Measurements from ENCODE around the gene PIM3.
A peak's percentile ranks its signal among the peaks of the same experiment; 100 is the strongest.

PIM3 gene

GRCh38 chr22:49928555-49929210 is 31.9 kb upstream of the PIM3 start:
- no peak for DNase-seq

GRCh38 chr22:49929211-49929979 is 31.2 kb upstream of the PIM3 start:
- peak; percentile 0 for DNase-seq

- no peak for DNase-seq
Measured at GRCh38 chr22:49929994-49930575, 30.5 kb upstream of the PIM3 start.

DNA sequence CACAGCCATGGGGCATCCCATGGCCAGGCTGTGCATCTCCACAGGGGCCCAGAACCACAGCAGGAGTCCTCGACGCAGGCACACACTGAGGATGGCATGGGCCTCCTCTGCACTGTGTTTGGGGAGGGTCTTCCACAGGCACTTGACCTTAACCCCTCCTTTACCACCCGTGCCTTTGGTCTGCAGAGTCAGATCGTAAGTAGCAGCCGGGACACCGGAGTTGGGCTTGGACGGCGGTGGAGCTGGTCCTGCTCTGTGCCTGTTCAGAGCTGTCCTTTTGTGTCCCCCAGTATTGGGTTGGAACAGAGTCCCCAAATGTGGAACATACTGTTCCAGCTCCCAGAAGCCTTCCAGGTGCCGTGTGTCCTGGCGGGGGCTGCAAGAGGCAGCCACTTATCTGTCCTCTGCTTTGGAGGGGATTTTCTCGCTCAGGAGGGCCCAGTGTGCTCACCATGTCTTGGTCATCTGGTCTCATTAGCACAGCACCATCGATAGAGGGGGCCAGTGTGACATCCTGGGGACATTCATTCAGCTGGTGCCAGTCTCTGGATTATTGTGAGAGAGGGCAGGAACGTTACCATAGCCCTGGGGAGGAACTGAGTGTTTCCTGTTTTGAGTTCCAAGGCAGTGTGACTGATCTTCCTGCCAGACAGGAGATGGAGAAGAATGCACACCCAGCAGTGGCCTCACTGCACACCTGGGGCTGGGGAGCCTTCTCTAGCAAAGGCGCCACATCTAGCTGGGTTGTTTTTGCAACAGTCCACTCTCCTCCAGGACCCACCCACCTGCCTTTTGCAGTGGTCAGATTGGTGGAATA is 29.8 kb upstream of the PIM3 start:
- peak; percentile 20 for DNase-seq

GRCh38 chr22:49933236-49934159 is 27.1 kb upstream of the PIM3 start:
- DNase-seq = no peak

- no peak for DNase-seq
Measured at GRCh38 chr22:49934160-49934890, 26.2 kb upstream of the PIM3 start.

GRCh38 chr22:49934891-49935557 is 25.5 kb upstream of the PIM3 start:
- DNase-seq = no peak

DNA sequence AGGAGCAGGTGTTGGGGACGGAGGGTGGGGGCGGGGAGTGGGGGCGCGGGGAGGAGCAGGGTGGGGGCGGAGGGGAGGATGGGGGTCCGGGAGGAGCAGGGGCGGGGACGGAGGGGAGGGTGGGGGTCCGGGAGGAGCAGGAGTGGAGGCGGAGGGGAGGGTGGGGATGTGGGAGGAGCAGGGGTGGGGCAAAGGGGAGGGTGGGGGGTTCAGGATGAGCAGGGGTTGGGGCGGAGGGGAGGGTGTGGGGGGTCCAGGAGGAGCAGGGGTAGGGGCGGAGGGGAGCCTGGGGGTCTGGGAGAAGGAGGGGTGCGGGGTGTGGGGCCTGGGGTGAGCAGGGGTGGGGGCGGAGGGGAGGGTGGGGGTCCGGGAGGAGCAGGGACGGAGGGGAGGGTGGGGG is 25.0 kb upstream of the PIM3 start:
- DNase-seq = no peak

DNA sequence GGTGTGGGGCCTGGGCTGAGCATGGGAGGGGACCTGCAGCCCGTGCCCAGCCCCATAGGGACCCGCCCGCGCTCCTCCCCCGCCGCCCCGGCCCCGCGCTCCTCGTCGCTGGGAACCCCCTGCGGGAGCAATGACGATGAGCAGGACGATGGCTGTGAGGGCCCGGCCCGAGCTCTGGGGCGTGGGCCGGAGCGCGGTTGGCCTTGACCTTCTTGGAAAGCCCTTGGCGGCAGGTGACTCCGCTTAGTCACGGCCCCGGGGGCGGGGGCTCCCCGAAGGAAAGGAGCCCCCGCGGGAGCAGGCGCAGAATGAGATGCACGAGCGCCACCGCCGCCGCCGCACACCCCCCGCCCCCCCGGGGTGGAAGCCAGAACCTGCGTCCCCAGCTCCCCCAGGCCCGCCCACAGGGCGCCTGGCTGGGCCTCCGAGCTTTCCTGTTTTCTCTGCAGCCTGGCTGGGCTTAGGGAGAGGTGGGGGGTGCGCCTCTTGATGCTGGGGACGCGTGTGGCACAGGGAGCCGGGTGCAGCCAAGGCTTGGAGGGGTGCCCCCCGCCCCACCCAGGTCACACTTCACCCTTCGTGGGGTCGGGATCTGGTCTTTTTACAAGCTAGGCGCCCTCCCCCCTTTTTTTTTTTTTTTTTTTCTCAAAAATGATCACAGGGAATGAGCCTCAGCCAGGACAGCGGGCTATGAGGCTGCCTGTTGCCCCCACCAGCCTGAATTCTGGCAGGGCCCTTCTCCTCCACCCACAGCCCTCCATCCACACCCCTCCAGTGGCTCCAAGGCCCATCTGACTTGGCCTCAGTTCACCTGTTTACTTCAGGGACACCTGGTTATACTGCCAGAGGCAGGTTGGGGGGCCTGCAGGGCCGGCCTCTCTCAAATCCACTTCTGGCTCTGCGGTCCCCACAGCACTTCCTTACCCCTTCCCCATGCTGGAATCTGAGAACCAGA is 24.3 kb upstream of the PIM3 start:
- DNase-seq = peak; percentile 45

DNA sequence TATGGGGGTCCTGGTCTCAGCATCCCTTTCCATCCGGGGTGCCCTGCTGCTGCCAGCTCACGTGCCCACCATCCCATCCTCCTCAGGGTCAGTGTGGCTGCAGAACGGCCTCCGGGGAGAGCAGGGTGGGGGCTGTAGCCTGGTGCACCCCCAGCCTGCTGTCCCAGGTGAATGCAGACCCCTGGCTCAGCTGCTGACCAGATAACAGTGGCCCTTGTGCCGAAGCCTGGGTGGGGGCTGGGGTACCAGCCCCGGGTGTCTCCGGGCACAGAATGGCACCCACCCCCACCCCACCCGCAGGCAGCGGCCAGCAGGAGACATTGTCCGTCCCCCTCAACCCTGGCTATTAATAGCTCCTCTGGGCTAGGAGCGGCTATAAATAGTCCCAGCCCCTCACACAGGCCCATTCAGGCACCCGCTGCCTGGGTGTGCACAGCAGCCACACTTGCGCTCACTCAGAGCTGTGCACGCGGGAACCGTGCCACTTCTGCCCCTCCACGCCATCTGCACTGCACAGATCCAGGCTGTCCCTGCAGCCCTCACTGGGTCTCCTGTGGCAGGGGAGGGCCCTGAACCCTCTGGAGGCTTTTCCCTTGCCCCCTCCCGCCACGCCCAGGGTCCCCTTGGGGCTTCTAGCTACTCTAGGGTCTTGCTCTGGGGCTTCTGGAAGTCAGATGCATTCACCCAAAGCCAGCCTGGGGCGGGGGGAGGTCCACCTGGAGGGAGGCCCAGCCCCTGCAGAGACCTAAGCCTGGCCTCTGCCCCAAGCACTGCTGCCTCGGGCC is 23.4 kb upstream of the PIM3 start:
- DNase-seq = no peak

GRCh38 chr22:49937758-49938564 is 22.6 kb upstream of the PIM3 start:
- no peak for DNase-seq

GRCh38 chr22:49938565-49939136 is 21.9 kb upstream of the PIM3 start:
- DNase-seq = no peak

DNA sequence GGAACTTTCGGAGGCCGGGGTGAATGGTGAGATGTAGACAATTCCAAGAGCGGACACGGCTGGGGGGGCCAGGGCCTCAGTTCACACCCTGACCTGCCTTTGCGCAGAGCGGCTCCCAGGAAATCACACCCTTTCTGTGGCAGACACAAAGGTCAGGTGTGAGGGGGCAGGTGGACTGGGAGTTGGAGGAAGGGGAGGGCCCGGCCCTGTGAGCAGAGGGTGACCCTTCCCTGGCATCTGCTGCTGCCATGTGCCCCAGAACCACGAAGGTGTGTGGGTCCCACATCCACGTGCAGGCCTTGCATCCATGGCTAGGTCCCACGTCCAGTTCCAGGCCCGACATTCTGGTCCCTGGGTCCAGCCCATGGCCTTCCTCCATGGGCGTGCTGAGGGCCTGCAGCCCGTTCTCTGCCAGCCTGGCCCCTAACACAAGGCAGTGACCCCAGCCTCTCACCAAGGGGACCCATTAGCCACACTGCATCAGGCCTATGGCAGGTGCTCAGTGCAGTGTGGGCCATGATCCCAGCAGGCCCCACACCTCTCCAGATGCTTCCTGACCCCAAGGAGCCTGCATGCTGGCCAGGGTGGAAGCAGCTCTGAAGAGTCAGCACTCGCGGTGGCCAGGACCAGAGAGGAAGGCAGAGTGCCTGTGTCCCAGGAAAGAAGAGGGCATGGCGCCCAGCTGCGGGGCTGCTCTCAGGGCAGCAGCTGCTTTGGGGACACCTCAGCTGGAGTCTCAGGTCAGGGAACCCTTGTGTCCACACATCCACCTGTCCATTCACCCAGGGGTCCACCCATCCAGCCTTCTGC is 18.9 kb upstream of the PIM3 start:
- DNase-seq = no peak

DNA sequence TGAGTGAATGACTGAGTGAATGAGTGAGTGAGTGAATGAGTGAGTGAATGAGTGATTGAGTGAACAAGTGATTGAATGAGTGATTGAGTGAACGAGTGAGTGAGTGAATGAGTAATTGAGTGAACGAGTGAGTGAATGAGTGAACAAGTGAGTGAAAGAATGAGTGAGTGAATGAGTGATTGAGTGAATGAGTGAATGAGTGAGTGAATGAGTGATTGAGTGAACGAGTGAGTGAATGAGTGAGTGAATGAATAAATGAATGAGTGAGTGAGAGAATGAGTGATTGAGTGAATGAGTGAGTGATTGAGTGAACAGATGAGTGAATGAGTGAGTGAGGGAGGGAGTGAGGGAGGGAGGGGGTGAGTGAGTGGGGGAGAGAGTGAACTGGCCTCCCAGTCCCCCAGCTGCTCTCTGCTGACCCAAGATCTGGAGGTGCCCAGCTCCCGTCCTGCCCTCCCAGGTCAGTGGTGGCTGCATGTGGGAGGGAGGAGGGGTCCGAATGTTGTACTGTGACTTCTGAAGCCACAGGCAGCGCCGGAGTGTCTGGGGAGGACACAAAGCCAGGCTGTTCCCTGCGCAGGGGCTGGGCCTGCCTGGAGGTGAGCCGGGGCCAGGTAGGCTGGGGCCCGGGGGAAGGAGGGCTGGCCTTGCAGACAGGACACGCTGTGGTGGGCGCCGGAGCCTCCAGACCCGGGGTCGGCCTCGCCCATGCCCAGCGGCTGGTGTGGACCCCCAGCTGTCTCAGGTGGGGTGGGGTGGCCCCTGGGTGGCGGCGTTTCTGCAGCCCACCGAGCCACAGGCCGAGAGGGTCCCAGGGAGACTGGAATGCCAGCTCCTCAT is 17.8 kb upstream of the PIM3 start:
- DNase-seq = no peak

GRCh38 chr22:49943405-49943765 is 17.2 kb upstream of the PIM3 start:
- DNase-seq = no peak

Data from kidney glomerular epithelial cell (primary cell).